OCI-LY7 (cell line): ENCODE results near the gene SORD.
"Not testable (repeated sequence)": the region's sequence is repeated elsewhere in the genome, so short reads cannot be mapped to it uniquely, and the experiment has no call there.

Experiments used
- CTCF ChIP-seq: fragments of 200-600 bp; sonication (generic); conservative IDR thresholded peaks from 2 replicates; pipeline ENCODE4 v1.5.1; 2014; ENCODE audit warnings: mild to moderate bottlenecking, antibody characterized with exemption, low read length, moderate library complexity, mixed read lengths
- EZH2phosphoT487 ChIP-seq: fragments of 200-600 bp; sonication (generic); IDR thresholded peaks from 2 replicates; pipeline ENCODE4 v1.6.1; 2018; ENCODE audit warnings: low read depth, borderline replicate concordance, mild to moderate bottlenecking, mixed run types, antibody characterized with exemption, low read length, moderate library complexity, mixed read lengths

- not testable (repeated sequence) for TF ChIP-seq CTCF, EZH2phosphoT487
Measured at GRCh38 chr15:45034087-45034486, 11.1 kb downstream of the SORD start.
